Fibroblast of peridontal ligament (primary cell): ENCODE measurements around the gene DDX41.
"Not testable (repeated sequence)": the region's sequence is repeated elsewhere in the genome, so short reads cannot be mapped to it uniquely, and the experiment has no call there.

ENCODE experiments used
- DNase-seq: peaks from one replicate; pipeline ENCODE4 v3.0.0-alpha.2; 2010; ENCODE audit errors: extremely low read depth

The DDX41 gene

GRCh38 chr5:177537389-177538361 lies 20.9 kb upstream of the DDX41 start:
- DNase-seq, result peak; percentile 93

GRCh38 chr5:177536386-177536785 lies 19.6 kb upstream of the DDX41 start:
- no peak for DNase-seq

- DNase-seq, result no peak
Measured at GRCh38 chr5:177535125-177535524, 18.4 kb upstream of the DDX41 start.

- DNase-seq, result not testable (repeated sequence)
Measured at GRCh38 chr5:177534433-177534832, 17.7 kb upstream of the DDX41 start.

- DNase-seq, result no peak
Measured at GRCh38 chr5:177531209-177531940, 14.6 kb upstream of the DDX41 start.

- DNase-seq, result no peak
Measured at GRCh38 chr5:177530638-177531037, 13.9 kb upstream of the DDX41 start.

GRCh38 chr5:177529247-177530203 lies 12.8 kb upstream of the DDX41 start:
- no peak for DNase-seq

GRCh38 chr5:177528631-177529030 lies 11.9 kb upstream of the DDX41 start:
- no peak for DNase-seq

- no peak for DNase-seq
Measured at GRCh38 chr5:177527595-177527994, 10.8 kb upstream of the DDX41 start.

- no peak for DNase-seq
Measured at GRCh38 chr5:177526791-177527190, 10.0 kb upstream of the DDX41 start.

GRCh38 chr5:177526191-177526590 lies 9.4 kb upstream of the DDX41 start:
- no peak for DNase-seq

GRCh38 chr5:177524941-177525655 lies 8.3 kb upstream of the DDX41 start:
- no peak for DNase-seq

- DNase-seq, result no peak
Measured at GRCh38 chr5:177524539-177524900, 7.8 kb upstream of the DDX41 start.

GRCh38 chr5:177523711-177524538 lies 7.2 kb upstream of the DDX41 start:
- DNase-seq, result no peak

GRCh38 chr5:177520916-177521513 lies 4.3 kb upstream of the DDX41 start:
- no peak for DNase-seq

GRCh38 chr5:177520271-177520670 lies 3.5 kb upstream of the DDX41 start:
- no peak for DNase-seq

- no peak for DNase-seq
Measured at GRCh38 chr5:177519463-177520235, 2.9 kb upstream of the DDX41 start.

GRCh38 chr5:177515580-177515979 lies 1.2 kb downstream of the DDX41 start:
- no peak for DNase-seq

- no peak for DNase-seq
Measured at GRCh38 chr5:177514541-177514940, 2.2 kb downstream of the DDX41 start.
